ENCODE data around the gene FAM25G.
"Not testable (repeated sequence)": the region's sequence is repeated elsewhere in the genome, so short reads cannot be mapped to it uniquely, and the experiment has no call there.

DNA sequence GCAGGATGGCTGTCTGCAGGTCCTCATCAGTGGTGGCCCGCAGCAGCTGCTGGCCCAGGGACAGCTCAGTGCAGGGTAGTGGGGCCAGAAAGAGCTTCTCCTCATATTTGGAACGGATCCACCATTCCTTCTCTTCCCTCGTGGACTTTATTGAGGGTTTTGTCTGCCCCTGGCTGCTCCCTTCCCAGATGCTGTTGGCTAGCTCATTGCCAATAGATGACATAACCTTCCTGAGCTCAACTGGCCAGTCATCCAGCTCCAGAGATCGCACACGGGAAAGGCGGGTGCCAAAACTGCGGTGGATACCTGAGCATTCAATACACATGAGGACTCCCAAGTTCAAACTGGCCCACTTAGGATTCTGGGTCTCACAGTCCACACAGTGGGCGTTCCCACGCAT lies 10.8 kb upstream of the FAM25G start:
- TF ChIP-seq YY1 (IDR thresholded peaks at IDR 0.05; ENCODE audit: extremely low read depth, insufficient replicate concordance, low read depth, low read length); ZBTB33 (IDR thresholded peaks at IDR 0.05; ENCODE audit: extremely low read depth, insufficient replicate concordance, low read length); SIN3A (IDR thresholded peaks at IDR 0.05; ENCODE audit: low read depth): not testable (repeated sequence)
